HFFc6 (cell line): ENCODE measurements around the gene NECTIN1. TPM values are rescaled to one million over a fixed set of nuclear protein-coding genes. Genes with fewer than 3 reads are reported as not detected.
A peak's percentile ranks its signal among the peaks of the same experiment; 100 is the strongest.

Source experiments
- DNase-seq: peaks from one replicate; pipeline ENCODE4 v3.0.0-alpha.2; 2018
- H3K27ac Mint-ChIP-seq: 2 replicates; pipeline ENCODE4 v1.8.0; 2020; ENCODE audit warnings: mild to moderate bottlenecking, mixed read lengths
- H3K27me3 Mint-ChIP-seq: 2 replicates; pipeline ENCODE4 v1.8.0; 2021; ENCODE audit warnings: mild to moderate bottlenecking, moderate library complexity, mixed read lengths; ENCODE audit not compliant: insufficient read depth
- H3K36me3 Mint-ChIP-seq: 2 replicates; pipeline ENCODE4 v1.8.0; 2021; ENCODE audit warnings: low read depth, mixed read lengths
- H3K4me1 Mint-ChIP-seq: 2 replicates; pipeline ENCODE4 v1.8.0; 2020; ENCODE audit warnings: low read depth, mixed read lengths
- H3K4me3 Mint-ChIP-seq: 2 replicates; pipeline ENCODE4 v1.8.0; 2020; ENCODE audit warnings: mild to moderate bottlenecking, moderate library complexity, mixed read lengths
- H3K9me3 Mint-ChIP-seq: 2 replicates; pipeline ENCODE4 v1.8.0; 2020; ENCODE audit warnings: mild to moderate bottlenecking, mixed read lengths
- total RNA-seq, 6 experiments: library from RNA; stranded (reverse); fragmentation: NEBNext Ultra II Directional; extraction: Animal tissue kit (Norgen Biotek cat#: 25700); gene quantifications; 2 replicates in 1 of 6; 3 replicates in 5 of 6; pipeline ENCODE4 v1.2.3, GENCODE V29; 2021
- TF ChIP-seq, protein P1 (sequence below): fragments of 200-600 bp; sonication (generic); IDR thresholded peaks from 2 replicates; pipeline ENCODE4 v1.5.0; 2021; ENCODE audit warnings: antibody characterized with exemption, mild to moderate bottlenecking

Gene NECTIN1
- total RNA-seq, 6 experiments from 2014 or later = 4.1 to 7.9 (median 6.6) TPM

DNA sequence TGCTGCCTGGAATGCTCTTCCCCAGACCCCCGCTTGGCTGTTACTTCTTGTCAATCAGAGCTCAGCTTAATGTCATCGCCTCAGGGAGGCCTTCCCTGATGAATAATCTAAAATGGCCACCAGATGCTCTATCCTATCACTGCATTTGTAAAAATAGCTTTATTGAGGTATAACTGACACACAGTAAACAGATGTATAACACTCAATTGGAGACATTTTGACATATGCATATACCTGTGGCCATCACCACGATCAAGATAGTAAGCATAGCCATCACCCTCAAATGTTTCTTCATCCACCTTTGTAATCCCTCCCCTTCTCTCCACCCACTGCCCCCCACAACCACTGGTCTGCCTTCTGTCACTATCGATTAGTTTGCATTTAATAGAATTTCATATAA lies 36.6 kb upstream of the NECTIN1 start:
- H3K27ac Mint-ChIP-seq = no peak overlapping the region
- TF ChIP-seq, protein P1, sequence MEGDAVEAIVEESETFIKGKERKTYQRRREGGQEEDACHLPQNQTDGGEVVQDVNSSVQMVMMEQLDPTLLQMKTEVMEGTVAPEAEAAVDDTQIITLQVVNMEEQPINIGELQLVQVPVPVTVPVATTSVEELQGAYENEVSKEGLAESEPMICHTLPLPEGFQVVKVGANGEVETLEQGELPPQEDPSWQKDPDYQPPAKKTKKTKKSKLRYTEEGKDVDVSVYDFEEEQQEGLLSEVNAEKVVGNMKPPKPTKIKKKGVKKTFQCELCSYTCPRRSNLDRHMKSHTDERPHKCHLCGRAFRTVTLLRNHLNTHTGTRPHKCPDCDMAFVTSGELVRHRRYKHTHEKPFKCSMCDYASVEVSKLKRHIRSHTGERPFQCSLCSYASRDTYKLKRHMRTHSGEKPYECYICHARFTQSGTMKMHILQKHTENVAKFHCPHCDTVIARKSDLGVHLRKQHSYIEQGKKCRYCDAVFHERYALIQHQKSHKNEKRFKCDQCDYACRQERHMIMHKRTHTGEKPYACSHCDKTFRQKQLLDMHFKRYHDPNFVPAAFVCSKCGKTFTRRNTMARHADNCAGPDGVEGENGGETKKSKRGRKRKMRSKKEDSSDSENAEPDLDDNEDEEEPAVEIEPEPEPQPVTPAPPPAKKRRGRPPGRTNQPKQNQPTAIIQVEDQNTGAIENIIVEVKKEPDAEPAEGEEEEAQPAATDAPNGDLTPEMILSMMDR = no peak
- peaks cover 17% of the 10 kb centered on the region for H3K4me1 Mint-ChIP-seq

GRCh38 chr11:119764108-119764868 lies 35.3 kb upstream of the NECTIN1 start:
- H3K27ac Mint-ChIP-seq = peak overlapping the region; percentile 8; the same call in 1 of the 2 replicates

More for the DNA sequence above, 36.6 kb upstream of the NECTIN1 start:
- peaks cover 21% of the 10 kb centered on the region for H3K27me3 Mint-ChIP-seq
- no peak overlapping the region for H3K4me3 Mint-ChIP-seq
- H3K9me3 Mint-ChIP-seq = peaks cover 22% of the 10 kb centered on the region; the same call in 1 of the 2 replicates
- peaks cover 4% of the 10 kb centered on the region; the same call in 1 of the 2 replicates for H3K36me3 Mint-ChIP-seq
- no peak for DNase-seq

DNA sequence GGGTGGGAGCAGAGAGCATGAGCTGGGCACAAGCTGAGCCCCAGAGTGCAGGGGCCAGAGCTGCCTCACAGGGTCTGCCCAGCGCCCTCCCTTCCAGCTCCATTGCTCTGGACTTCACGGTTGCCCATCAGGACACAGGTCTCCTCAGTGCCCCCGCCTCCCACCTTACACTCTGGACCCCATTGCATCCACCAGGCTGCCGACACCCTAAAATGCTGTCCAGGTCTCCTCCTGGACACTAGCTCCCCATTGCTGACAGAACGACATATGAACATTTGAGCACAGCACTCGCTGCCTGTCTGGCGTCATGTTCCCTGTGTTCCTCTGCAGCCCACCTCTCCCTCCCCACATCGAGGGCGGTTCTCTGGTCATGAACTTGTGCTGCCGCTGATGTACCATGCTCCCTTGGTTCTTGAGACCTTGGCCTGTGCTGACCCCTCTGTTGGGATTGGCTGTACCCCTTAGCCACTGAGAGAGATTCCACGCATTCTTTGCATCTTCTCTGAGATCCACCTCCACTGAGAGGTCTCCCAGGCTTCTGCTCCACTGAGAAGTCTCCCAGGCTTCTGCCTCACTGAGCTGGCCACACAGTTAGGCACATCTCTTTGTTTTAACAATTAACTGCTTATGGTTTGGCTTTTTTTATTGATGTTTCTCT lies 34.2 kb upstream of the NECTIN1 start:
- H3K27me3 Mint-ChIP-seq = peaks cover 13% of the 10 kb centered on the region
- TF ChIP-seq, protein P1 = no peak
- peaks cover 4% of the 10 kb centered on the region; the same call in 1 of the 2 replicates for H3K36me3 Mint-ChIP-seq
- H3K4me3 Mint-ChIP-seq = no peak overlapping the region
- peaks cover 15% of the 10 kb centered on the region; the same call in 1 of the 2 replicates for H3K9me3 Mint-ChIP-seq
- no peak for DNase-seq
- no peak overlapping the region for H3K27ac Mint-ChIP-seq
- peaks cover 35% of the 10 kb centered on the region for H3K4me1 Mint-ChIP-seq

More at GRCh38 chr11:119764108-119764868, 35.3 kb upstream of the NECTIN1 start:
- H3K36me3 Mint-ChIP-seq = peaks cover 4% of the 10 kb centered on the region; the same call in 1 of the 2 replicates
- peaks cover 22% of the 10 kb centered on the region; the same call in 1 of the 2 replicates for H3K9me3 Mint-ChIP-seq
- peaks cover 18% of the 10 kb centered on the region for H3K27me3 Mint-ChIP-seq
- H3K4me1 Mint-ChIP-seq = peaks cover 24% of the 10 kb centered on the region
- TF ChIP-seq, protein P1 = no peak
- H3K4me3 Mint-ChIP-seq = no peak overlapping the region
- DNase-seq = peak; percentile 61

- Mint-ChIP-seq H3K4me1 (peaks cover 37% of the 10 kb centered on the region), H3K27ac (no peak overlapping the region), H3K36me3 (no peaks in the 10 kb centered on the region), H3K9me3 (no peaks in the 10 kb centered on the region), H3K4me3 (no peak overlapping the region), H3K27me3 (peaks cover 19% of the 10 kb centered on the region)
- TF ChIP-seq, protein P1 = no peak
- DNase-seq = no peak
Observed at GRCh38 chr11:119759747-119760412, 30.9 kb upstream of the NECTIN1 start.

- TF ChIP-seq, protein P1 = no peak
- Mint-ChIP-seq H3K4me3 (no peak overlapping the region), H3K9me3 (no peaks in the 10 kb centered on the region), H3K27ac (no peak overlapping the region), H3K27me3 (peaks cover 21% of the 10 kb centered on the region), H3K4me1 (peaks cover 33% of the 10 kb centered on the region), H3K36me3 (no peaks in the 10 kb centered on the region)
- DNase-seq = peak; percentile 40
Observed at GRCh38 chr11:119759324-119759723, 30.3 kb upstream of the NECTIN1 start.
